Measurements from ENCODE around the gene RAD54L2.
"Not testable (repeated sequence)": the region's sequence is repeated elsewhere in the genome, so short reads cannot be mapped to it uniquely, and the experiment has no call there.

RAD54L2 gene

GRCh38 chr3:51539291-51539941 is 897 bp downstream of the RAD54L2 start:
- DNase-seq: peak in 1 of 2 donors; percentile 21

GRCh38 chr3:51542596-51542995 is 4.1 kb downstream of the RAD54L2 start:
- not testable (repeated sequence) for DNase-seq

- no peak for DNase-seq
These were observed 5.7 kb downstream of the RAD54L2 start for GRCh38 chr3:51544011-51544775.

GRCh38 chr3:51547274-51547673 is 8.8 kb downstream of the RAD54L2 start:
- DNase-seq: no peak

GRCh38 chr3:51549311-51549710 is 10.8 kb downstream of the RAD54L2 start:
- no peak for DNase-seq

GRCh38 chr3:51550080-51550819 is 11.7 kb downstream of the RAD54L2 start:
- DNase-seq: no peak

- no peak for DNase-seq
These were observed 19.5 kb downstream of the RAD54L2 start for GRCh38 chr3:51557993-51558392.

- no peak for DNase-seq
These were observed 20.9 kb downstream of the RAD54L2 start for GRCh38 chr3:51559411-51559888.

GRCh38 chr3:51559961-51560360 is 21.4 kb downstream of the RAD54L2 start:
- no peak for DNase-seq

GRCh38 chr3:51562403-51562802 is 23.9 kb downstream of the RAD54L2 start:
- DNase-seq: not testable (repeated sequence)

GRCh38 chr3:51568036-51568435 is 29.5 kb downstream of the RAD54L2 start:
- no peak for DNase-seq

- no peak for DNase-seq
These were observed 30.5 kb downstream of the RAD54L2 start for GRCh38 chr3:51568996-51569395.

GRCh38 chr3:51578238-51578637 is 39.7 kb downstream of the RAD54L2 start:
- no peak for DNase-seq

- DNase-seq: no peak
These were observed 41.9 kb downstream of the RAD54L2 start for GRCh38 chr3:51580418-51580817.

- no peak for DNase-seq
These were observed 43.0 kb downstream of the RAD54L2 start for GRCh38 chr3:51581524-51581923.

GRCh38 chr3:51585197-51585596 is 46.7 kb downstream of the RAD54L2 start:
- DNase-seq: no peak

GRCh38 chr3:51585871-51586270 is 47.4 kb downstream of the RAD54L2 start:
- DNase-seq: no peak

Data from CD4-positive, alpha-beta T cell treated with Interleukin-1 beta for 1 hour (primary cell).